Measurements from ENCODE around the gene AACS.
"Not testable (repeated sequence)": the region's sequence is repeated elsewhere in the genome, so short reads cannot be mapped to it uniquely, and the experiment has no call there.

Gene AACS

GRCh38 chr12:125056306-125056705, 8.9 kb upstream of the AACS start:
- no peak for DNase-seq (ENCODE audit: low spot score)

- DNase-seq (ENCODE audit: low spot score) = no peak
Observed at GRCh38 chr12:125057708-125058107, 7.5 kb upstream of the AACS start.

DNA sequence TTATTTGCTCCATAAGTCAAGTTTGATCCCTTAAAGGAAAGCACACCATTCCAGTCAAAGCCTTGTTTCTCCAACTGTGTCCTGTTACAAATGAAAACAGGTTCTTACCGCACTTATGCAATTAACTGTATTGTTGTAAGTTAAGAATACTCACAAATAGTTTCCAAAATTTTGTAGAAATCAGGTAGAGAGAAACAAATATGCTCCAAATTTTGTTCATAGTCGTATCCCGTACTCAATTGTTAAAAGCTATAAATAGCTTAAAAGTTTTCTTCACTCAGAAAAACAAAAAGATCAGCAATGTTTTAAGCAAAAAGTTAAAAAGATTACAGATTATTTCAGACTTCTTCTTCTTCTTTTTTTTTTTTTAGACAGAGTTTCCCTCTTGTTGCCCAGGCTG, 4.0 kb upstream of the AACS start:
- no peak for DNase-seq (ENCODE audit: low spot score)

GRCh38 chr12:125063522-125063921, 1.7 kb upstream of the AACS start:
- not testable (repeated sequence) for DNase-seq (ENCODE audit: low spot score)

- no peak for DNase-seq (ENCODE audit: low spot score)
Observed at GRCh38 chr12:125064492-125064891, 743 bp upstream of the AACS start.

DNA sequence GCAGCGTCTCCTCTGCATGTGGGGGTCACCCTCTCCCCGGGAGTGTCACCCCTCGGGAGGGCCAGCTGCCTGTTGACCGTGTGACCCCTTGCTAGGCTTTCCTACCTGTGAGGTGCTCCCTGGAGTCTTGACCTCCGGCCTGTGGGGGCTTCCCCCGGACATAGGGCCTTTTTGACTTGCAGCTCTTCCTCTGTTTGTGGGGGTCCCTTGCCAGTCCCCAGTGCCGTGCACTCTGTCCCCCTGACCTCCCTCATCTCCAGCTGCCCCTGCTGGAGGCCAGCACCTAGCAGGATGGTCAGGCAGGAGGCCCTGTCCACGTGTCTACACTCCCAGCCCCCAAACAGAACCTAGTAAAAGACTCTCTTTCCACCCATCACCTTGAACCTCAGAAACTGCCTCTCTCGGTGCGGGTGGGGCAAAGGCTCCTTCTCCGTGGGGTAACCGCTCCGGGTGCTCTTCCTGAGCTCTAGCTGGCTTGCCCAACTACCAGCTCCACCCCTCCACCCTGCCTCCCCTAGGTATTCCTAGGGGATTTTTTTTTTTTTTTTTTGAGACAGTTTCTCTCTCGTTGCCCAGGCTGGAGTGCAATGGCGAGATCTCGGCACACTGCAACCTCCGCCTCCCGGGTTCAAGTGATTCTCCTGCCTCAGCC, 810 bp downstream of the AACS start:
- DNase-seq (ENCODE audit: low spot score) = no peak

- no peak for DNase-seq (ENCODE audit: low spot score)
Observed at GRCh38 chr12:125068391-125068790, 3.2 kb downstream of the AACS start.

GRCh38 chr12:125069616-125070015, 4.4 kb downstream of the AACS start:
- no peak for DNase-seq (ENCODE audit: low spot score)

GRCh38 chr12:125070112-125070511, 4.9 kb downstream of the AACS start:
- no peak for DNase-seq (ENCODE audit: low spot score)

GRCh38 chr12:125070661-125071390, 5.6 kb downstream of the AACS start:
- no peak for DNase-seq (ENCODE audit: low spot score)

- DNase-seq (ENCODE audit: low spot score) = no peak
Observed at GRCh38 chr12:125071456-125071855, 6.2 kb downstream of the AACS start.

DNA sequence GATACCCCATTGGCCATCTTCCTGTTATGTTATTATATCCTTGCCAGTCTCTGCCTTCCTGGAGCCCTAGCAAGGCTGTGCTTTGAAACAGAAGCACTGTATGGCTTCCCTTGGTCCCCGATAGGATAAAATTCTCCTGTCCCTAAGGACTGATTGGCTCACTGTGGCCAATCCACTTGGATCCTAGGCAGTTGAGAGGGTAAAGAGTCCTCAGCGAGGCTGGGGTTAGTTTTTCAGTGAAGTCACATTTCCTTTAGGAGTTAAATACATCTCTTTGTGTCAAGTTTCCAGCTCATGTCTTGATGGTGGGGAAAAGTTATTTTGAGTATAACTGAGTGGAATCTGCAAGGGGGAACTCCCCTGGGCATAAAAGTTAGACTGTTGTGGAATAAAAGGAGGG, 7.3 kb downstream of the AACS start:
- no peak for DNase-seq (ENCODE audit: low spot score)

DNA sequence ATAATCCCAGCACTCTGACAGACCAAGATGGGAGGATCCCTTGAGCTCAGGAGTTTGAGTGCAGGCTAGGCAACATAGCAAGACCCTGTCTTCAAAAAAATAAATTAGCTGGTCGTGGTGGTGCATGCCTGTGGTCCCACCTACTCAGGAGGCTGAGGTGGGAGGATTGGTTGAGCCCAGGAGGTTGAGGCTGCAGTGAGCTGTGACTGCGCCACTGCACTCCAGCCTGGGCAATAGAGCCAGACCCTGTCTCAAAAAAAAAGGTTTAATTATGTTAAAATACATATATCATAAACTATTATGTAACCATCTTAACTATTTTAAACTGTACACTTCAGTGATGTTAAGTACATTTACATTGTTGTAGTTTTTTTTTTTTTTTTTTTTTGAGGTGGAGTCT, 9.1 kb downstream of the AACS start:
- not testable (repeated sequence) for DNase-seq (ENCODE audit: low spot score)

DNA sequence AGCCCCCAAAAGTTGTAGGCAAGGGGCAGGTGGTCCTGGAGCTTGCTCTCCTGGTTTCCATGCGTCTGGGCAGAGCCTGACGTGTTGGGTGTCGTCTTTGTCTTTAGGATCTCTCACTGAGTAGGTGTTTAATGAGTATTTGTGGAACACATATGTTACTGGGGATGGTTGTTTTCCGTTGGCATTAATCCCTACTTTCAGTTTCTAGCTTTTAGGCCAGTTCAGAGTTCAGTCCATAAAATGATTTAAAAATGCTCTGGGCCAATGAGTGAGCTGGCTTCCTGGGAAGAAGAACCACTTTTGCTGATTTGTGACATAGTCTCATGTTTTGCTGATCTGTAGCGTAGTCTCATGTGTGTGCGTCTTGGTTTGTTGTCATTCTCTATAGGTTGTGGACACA, 10.9 kb downstream of the AACS start:
- DNase-seq (ENCODE audit: low spot score) = no peak

DNA sequence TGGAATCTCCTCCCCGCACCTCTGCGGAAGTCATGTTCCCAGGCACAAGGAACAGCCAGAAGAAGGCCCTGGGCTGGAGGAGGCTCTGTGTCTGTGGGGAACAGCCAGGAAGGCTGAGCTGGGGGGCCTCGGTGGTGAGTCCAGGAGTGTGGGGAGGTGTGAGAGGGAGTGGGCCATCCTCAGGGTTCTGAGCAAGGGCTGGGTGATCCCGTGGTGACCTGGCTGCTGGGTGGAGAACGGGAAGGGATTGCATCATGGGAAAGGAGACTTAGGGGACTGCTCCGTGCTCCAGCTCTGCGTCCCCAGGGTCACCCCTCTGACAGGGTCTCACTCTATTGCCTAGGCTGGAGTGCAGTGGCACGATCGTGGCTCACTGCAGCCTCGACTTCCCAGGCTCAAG, 13.8 kb downstream of the AACS start:
- DNase-seq (ENCODE audit: low spot score) = no peak

DNA sequence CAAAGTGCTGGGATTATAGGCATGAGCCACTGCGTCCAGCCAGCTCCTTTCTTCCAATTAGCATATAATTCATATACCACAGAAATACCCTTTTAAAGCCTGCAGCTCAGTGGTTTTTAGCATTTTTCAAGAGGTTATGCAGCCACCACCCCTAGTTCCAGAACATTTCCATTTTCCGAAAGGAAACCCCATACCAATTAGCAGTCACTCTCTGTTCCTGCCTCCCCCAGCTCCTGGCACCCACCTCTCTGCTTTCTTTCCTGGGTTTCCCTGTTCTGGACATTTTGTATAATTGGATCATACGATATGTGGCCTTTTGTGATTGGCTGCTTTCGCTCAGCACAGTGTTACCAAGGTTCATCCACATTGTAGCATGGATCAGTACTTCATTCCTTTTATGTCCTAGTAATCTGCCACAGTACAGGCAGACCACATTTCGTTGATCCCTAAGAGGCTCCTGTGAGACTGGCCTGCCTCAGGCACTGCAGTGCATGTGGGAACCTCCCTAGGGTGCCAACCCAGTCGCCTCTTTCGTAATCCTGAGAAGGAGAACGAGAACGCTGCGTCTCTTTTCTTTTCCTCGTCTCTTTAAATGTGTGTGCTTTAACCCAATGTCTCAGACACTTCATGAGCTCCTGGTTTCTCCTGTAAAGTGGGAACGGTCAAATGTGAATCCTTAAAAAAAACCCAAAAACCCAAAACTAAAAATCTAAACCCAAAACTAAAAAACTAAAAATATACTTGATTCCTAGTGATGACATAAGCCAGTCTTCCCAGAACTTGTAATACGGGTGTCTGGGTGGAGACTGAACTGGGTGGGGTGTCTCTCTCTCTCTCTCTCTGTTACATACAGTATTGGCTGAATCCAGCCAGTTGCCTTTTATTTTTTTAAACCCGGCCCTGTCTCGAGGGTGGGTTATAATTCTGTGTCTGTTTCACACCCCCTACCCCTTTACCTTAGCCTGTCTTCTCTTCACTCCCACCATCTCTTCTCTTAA, 14.7 kb downstream of the AACS start:
- DNase-seq (ENCODE audit: low spot score) = peak; percentile 68

DNA sequence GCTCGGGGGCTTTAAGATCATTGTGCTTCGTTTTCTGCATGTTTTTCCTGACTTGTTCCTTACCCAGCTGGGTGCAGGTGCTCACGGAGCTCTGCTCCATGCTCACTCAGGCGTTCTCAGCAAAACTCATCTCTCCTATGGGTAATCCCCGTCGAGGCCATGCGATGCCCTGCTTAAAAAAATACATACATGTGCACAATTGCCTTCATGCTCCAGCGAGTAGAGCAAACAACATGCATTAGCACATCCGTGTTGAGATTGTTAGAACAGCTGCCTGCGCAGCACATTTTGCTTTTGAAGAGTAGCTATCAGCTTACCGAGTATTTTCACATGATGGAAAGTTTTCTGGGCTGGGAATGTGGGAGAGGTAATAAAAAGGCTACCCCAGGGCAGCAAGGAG, 16.2 kb downstream of the AACS start:
- no peak for DNase-seq (ENCODE audit: low spot score)

GRCh38 chr12:125083072-125083471, 17.8 kb downstream of the AACS start:
- DNase-seq (ENCODE audit: low spot score) = no peak

- not testable (repeated sequence) for DNase-seq (ENCODE audit: low spot score)
Observed at GRCh38 chr12:125088199-125088598, 23.0 kb downstream of the AACS start.

- no peak for DNase-seq (ENCODE audit: low spot score)
Observed at GRCh38 chr12:125089083-125089482, 23.8 kb downstream of the AACS start.

GRCh38 chr12:125089626-125090025, 24.4 kb downstream of the AACS start:
- no peak for DNase-seq (ENCODE audit: low spot score)

GRCh38 chr12:125090437-125090836, 25.2 kb downstream of the AACS start:
- no peak for DNase-seq (ENCODE audit: low spot score)

GRCh38 chr12:125091401-125091800, 26.2 kb downstream of the AACS start:
- no peak for DNase-seq (ENCODE audit: low spot score)
